Lower leg skin (tissue), 4 donors: ENCODE results near the gene GNL3L. TPM values are rescaled to one million over a fixed set of nuclear protein-coding genes. Genes with fewer than 3 reads are reported as not detected.
"Not testable (repeated sequence)": the region's sequence is repeated elsewhere in the genome, so short reads cannot be mapped to it uniquely, and the experiment has no call there.

Source experiments
- DNase-seq, 2 donors: peaks; one replicate each; pipeline ENCODE4 v3.0.0-alpha.2; 2019; ENCODE audit warnings: low spot score in 2 of 2
- H3K4me3 ChIP-seq: fragments of 200-600 bp; sonication (generic); 2 replicates; pipeline ENCODE4 v1.5.1; 2017; ENCODE audit warnings: mild to moderate bottlenecking, low read depth; ENCODE audit not compliant: poor library complexity, severe bottlenecking
- POLR2A ChIP-seq, 2 donors: fragments of 450-650 bp; IDR thresholded peaks; one replicate each; pipeline ENCODE4 v1.6.1; 2016 to 2017; ENCODE audit warnings: antibody characterized with exemption in 2 of 2, mild to moderate bottlenecking in 1 of 2, moderate library complexity in 1 of 2
- WGBS, 2 donors: methylation state at CpG; one replicate each; pipeline ENCODE4 v1.1.5; 2018; 5-methylcytosine and 5-hydroxymethylcytosine counted together
- intact Hi-C: fragments of 100-400 bp; cut with DNase I; formaldehyde crosslinking; loops from one replicate; pipeline ENCODE4 v1.15.0; 2023; ENCODE audit warnings: low total_unique reads
- total RNA-seq, 4 donors: library from RNA; depleted of rRNA; stranded (reverse); fragments of >200 nt; gene quantifications; one replicate each; pipeline ENCODE4 v1.1.0, GENCODE V29; 2016
- TF ChIP-seq, protein P1 (sequence below), 3 donors: fragments of 450-650 bp; IDR thresholded peaks; one replicate each; pipeline ENCODE4 v1.5.1; 2016; ENCODE audit warnings: antibody characterized with exemption in 3 of 3, mild to moderate bottlenecking in 3 of 3, moderate library complexity in 2 of 3

The GNL3L gene, protein sequence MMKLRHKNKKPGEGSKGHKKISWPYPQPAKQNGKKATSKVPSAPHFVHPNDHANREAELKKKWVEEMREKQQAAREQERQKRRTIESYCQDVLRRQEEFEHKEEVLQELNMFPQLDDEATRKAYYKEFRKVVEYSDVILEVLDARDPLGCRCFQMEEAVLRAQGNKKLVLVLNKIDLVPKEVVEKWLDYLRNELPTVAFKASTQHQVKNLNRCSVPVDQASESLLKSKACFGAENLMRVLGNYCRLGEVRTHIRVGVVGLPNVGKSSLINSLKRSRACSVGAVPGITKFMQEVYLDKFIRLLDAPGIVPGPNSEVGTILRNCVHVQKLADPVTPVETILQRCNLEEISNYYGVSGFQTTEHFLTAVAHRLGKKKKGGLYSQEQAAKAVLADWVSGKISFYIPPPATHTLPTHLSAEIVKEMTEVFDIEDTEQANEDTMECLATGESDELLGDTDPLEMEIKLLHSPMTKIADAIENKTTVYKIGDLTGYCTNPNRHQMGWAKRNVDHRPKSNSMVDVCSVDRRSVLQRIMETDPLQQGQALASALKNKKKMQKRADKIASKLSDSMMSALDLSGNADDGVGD
- total RNA-seq: 10 to 100 TPM; 22.6 to 32.1 (median 28.0) TPM

DNA sequence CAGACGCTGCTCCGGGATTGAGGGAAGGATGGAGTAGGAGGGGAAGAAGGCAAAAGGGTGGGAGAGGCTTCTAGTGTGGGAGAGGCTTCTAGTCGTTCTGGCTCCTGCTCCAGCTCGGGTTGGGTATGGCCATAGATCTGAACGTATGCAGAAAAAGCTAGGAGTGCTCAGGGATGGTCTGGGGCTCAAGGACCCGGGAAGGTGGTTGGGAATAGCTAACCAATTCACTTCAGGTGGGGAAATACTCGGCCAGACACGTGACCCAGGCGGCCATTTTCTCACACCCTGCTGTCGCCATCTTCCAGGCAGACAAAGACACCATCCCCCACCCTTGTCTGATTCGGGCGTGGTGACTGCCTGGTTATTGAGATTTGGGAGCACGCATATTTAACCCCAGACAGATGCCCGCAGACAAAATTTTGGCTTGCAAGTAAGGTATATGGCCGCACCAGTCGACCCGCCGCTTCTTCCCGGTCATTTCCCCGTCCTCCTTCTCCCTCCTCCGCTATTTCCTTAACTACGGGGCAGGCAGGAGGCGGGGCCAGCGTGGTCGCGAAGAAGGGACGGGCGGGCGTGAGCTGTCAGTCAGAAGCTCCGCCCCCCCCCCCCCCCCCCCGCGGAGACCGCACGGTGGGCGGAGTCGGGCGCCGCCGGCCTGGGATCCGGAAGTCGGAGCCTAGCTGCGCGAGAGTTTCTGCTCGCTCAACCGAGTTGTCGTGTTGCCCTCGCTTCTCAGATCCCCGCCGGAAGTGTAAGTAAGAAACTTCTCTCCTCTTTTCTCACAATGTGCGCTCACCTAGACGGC is at the start of gene GNL3L:
GNL3L (plus strand) TSS at position 668 of the 805 bp plus-strand sequence. CDS start 2,348 bp downstream, outside the sequence.
- peak; percentile 83 to 95 for DNase-seq
- WGBS, 2 donors: 8 to 36% methylated on average over 8 to 28 of the region's 51 CpGs
- TF ChIP-seq, protein P1, sequence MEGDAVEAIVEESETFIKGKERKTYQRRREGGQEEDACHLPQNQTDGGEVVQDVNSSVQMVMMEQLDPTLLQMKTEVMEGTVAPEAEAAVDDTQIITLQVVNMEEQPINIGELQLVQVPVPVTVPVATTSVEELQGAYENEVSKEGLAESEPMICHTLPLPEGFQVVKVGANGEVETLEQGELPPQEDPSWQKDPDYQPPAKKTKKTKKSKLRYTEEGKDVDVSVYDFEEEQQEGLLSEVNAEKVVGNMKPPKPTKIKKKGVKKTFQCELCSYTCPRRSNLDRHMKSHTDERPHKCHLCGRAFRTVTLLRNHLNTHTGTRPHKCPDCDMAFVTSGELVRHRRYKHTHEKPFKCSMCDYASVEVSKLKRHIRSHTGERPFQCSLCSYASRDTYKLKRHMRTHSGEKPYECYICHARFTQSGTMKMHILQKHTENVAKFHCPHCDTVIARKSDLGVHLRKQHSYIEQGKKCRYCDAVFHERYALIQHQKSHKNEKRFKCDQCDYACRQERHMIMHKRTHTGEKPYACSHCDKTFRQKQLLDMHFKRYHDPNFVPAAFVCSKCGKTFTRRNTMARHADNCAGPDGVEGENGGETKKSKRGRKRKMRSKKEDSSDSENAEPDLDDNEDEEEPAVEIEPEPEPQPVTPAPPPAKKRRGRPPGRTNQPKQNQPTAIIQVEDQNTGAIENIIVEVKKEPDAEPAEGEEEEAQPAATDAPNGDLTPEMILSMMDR (IDR thresholded peaks at IDR 0.05): no peak
- TF ChIP-seq POLR2A (IDR thresholded peaks at IDR 0.05): no peak
- intact Hi-C loops: loop anchor here (10.0 kb wide), 1 partner anchor 65 kb away; no protein-coding TSS in a partner anchor
- peak within 1 kb of the TSS; percentile 62 for H3K4me3 ChIP-seq

DNA sequence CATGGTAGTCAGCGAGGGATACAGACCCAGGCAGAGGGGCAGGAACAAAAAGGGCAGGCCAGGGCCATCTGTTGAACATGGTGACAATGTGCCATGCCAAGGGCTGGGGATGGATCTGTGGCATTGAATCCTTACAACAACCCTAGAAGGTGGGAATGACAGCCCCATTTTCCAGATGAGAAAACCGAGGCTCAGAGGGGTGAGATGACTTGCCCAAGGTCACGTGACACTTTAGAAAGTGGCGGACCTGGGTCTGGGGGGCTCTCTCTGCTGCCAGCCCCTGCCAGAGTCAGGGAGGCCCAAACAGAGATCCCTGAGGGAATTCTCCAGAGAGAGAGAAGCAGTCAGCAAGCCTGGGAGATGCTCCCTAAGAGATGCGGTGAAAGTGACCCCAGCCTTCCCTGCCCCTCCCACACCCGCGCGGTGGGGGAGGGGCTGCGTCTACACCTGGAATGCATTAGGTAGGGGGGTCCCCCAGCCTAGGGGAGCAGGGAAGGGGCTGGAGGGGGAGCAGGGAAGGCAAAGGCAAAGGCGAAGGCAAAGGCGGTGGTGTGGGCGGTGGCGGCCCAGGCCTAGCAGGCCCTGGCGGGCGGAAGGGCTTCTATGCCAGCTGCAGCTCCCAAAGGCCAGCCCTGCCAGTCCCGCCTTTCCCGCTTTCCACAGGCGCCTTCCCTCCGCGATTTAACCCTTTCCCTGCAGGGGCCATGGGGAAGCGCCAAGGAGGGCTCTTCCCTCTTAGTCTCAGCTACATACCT is 47.0 kb upstream of the GNL3L start:
- intact Hi-C loops: no loop called here
- TF ChIP-seq, protein P1 (IDR thresholded peaks at IDR 0.05): no peak
- TF ChIP-seq POLR2A (IDR thresholded peaks at IDR 0.05): no peak
- 34 to 51% methylated on average over 15 to 21 of the region's 21 CpGs for WGBS, 2 donors
- H3K4me3 ChIP-seq: no peak overlapping the region
- DNase-seq: no peak

DNA sequence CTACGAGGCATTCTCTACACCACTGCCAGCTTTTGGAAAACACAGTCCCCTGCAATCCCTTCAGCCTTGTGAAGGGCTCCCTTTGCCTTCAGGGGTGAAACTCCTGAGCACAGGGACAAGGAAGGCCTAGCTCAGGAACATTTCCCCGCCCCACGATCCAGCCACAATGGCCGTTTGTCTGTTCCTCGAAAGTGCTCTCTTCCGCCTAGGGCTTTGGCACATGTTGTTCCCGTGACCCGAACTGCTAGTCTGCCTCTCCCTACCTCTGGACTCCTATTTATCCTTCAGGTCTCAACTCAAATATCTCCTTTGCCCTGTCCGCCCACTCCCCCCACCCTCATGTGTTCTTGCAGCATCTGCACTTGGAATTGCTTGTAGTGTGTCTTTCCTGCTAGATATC is 46.1 kb upstream of the GNL3L start:
- 23 to 50% methylated on average over 9 of the region's 9 CpGs for WGBS, 2 donors
- intact Hi-C loops: no loop called here
- no peak for DNase-seq
- H3K4me3 ChIP-seq: no peak overlapping the region
- TF ChIP-seq, protein P1 (IDR thresholded peaks at IDR 0.05): no peak
- TF ChIP-seq POLR2A (IDR thresholded peaks at IDR 0.05): no peak

DNA sequence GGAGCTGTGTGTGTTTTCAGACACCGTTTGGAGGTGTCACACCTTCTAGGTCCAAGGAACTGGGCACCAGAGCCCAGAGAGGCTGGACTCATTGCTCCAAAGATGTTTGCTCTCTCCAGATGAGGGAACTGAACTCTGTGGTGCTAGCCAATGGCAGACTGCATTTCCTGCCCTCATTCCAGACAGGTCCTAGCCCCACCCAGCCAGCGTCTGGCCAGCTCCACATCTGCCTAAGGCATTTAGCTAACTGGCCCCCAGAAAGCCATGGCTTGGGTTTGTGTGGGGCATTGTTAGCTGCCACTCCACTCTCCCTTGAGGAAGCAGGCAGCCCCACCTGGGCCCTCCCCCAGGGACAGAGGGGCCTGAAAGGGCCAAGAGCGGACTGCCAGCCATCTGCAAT is 45.4 kb upstream of the GNL3L start:
- intact Hi-C loops: no loop called here
- 41 to 43% methylated on average over 3 of the region's 3 CpGs for WGBS, 2 donors
- no peak for DNase-seq
- no peak for TF ChIP-seq POLR2A (IDR thresholded peaks at IDR 0.05)
- TF ChIP-seq, protein P1 (IDR thresholded peaks at IDR 0.05): no peak
- no peak overlapping the region for H3K4me3 ChIP-seq

DNA sequence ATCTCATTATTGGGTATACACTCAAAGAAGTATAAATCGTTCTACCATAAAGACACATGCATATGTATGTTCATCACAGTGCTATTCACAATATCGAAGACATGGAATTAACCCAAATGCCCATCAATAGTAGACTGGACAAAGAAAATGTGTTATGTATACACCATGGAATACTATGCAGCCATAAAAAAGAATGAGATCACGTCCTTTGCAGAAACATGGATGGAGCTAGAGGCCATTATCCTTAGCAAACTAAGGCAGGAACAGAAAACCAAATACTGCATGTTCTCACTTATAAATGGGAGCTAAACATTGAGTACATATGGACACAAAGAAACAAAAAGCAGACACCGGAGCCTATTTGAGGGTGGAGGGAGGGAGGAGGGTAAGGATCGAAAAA is 40.2 kb upstream of the GNL3L start:
- DNase-seq, H3K4me3 ChIP-seq, intact Hi-C loops: not testable (repeated sequence)
- WGBS, 2 donors: 88 to 96% methylated on average over 5 of the region's 5 CpGs
